GM12801 (cell line): ENCODE data around the gene KCNK1.

Experiments
- TF ChIP-seq, protein P1 (sequence below): IDR thresholded peaks from one replicate; pipeline ENCODE4 v1.5.1; 2011; ENCODE audit warnings: control low read depth; ENCODE audit not compliant: insufficient read length; ENCODE audit errors: extremely low read depth

The KCNK1 gene

DNA sequence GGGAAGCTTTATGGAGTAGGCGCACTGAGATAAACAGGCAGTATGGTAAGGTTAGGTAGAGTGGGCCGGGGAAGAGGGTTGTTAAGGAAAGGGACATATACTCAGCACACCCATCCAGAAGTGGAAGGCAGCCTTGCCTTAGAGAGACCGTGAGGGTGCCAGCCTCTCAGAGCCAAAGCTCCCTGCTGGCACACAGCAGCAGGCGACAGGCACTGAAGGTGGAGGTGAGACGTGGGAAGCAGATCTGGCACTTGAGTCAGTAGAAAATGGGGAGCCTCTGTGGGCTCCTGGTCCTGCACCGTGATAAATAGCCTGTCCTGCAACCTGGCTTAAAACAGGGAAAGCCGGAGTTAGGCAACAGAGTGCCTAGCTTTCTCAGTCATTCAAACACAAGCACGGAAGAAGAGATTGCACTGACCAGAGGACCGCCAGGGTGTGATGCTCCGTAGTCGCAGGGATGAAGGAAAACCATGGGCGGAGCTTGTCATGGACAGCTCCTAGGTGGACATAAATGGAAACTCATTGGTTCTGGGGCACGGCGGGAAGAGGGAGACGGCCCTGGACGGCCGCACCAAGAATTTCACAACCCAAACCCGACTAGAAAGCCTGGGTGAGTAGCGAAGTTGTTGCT lies 15.5 kb downstream of the KCNK1 start:
- TF ChIP-seq, protein P1, sequence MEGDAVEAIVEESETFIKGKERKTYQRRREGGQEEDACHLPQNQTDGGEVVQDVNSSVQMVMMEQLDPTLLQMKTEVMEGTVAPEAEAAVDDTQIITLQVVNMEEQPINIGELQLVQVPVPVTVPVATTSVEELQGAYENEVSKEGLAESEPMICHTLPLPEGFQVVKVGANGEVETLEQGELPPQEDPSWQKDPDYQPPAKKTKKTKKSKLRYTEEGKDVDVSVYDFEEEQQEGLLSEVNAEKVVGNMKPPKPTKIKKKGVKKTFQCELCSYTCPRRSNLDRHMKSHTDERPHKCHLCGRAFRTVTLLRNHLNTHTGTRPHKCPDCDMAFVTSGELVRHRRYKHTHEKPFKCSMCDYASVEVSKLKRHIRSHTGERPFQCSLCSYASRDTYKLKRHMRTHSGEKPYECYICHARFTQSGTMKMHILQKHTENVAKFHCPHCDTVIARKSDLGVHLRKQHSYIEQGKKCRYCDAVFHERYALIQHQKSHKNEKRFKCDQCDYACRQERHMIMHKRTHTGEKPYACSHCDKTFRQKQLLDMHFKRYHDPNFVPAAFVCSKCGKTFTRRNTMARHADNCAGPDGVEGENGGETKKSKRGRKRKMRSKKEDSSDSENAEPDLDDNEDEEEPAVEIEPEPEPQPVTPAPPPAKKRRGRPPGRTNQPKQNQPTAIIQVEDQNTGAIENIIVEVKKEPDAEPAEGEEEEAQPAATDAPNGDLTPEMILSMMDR: no peak

- TF ChIP-seq, protein P1: no peak
Measured at GRCh38 chr1:233631810-233632405, 18.0 kb downstream of the KCNK1 start.

- TF ChIP-seq, protein P1: no peak
Measured at GRCh38 chr1:233632436-233632835, 18.5 kb downstream of the KCNK1 start.

DNA sequence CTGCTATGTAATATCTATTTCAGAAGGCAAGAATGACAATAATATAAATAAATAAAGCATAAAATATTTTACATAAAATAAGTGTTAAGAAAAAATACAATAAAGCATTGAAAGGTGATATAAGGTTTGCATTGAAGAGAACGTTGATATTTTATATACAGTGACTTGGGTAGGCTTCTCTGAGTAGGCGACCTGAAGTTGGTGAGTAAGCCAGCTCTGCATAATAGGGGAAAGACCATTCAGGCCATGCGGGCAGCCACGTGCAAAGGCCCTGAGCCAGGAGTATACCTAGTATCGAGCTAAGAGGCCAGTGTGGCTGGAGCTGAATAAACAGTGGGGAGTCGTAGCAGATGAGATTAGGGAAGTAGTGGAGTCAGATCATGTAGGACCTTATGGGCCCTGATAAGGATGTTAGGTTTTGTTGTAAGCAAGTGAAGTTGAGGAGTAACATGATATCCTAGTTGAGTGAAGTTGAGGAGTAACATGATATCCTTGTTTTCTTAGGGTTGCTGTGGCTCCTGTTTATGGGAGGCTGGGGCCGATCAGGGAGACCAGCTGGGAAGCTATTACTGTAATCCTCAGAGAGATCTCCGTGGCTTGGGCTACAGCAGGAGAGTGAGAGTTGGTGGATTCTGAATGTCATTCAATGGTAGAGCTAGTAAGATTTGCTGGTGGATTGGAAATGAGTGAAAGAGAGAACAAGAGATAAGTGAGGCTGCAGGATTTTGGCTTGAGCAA lies 22.0 kb downstream of the KCNK1 start:
- TF ChIP-seq, protein P1: no peak

DNA sequence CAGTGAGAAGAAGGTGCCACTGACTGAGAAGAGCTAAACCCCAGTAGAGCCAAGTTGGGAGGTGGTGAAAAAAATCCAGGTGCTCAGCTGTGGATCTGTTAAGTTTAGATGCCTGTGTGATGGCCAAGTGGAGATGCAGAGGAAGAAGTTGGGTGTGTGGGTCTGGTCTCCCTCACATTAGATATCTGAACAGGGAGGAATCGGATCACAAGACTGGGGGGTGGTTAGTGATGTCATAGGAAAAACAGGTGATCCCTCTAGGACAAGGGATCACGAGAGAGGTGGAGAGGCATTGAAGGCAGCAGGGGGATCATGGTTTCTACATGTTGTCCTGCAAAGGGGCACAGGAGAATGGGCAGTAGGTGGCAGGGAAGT lies 22.6 kb downstream of the KCNK1 start:
- TF ChIP-seq, protein P1: no peak

DNA sequence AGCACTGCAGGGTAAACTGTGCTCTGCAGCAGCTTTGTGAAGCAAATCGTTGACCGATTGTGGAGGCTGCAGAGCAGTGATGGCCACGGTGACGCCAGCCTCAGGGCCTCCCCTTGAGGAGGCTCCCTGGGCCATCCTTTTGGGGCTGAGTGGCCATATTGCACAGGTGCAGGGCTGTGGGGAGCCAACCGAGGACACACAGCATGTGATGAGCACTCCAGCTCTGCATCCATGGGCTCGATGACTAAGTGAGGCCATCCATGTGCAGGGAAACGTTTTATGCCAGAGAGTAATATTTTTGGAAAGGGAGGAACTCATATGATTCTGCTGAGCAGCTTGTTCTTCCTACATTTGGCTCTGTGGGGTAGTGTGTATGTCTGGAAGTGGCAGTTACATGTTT lies 24.6 kb downstream of the KCNK1 start:
- TF ChIP-seq, protein P1: no peak

DNA sequence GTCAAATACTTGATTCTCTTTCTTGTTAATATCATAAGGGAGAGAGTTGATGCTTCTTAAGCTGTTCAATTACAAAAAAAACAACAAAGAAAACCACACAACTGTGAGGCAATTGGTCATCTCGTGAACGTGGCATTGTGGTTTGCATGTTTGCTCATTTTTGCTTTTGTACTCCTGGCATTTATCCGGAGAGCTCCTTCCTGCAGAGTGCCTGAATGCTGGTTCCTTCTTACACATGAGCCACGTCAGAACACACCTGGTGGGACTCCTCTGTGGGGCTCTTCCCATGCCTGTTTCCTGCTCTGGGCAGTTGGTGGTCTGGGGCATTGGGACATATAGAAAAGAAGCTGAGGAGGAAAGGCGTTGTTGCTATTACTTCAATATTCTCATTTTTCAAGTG lies 25.7 kb downstream of the KCNK1 start:
- TF ChIP-seq, protein P1: no peak
